Stomach (tissue), 9 donors: ENCODE measurements around the gene HOXB3. TPM values are rescaled to one million over a fixed set of nuclear protein-coding genes. Genes with fewer than 3 reads are reported as not detected.

Source experiments
- DNase-seq, 2 donors: peaks; one replicate each; pipeline versions ENCODE4 v3.0.0 to v3.0.0-alpha.2; 2013 to 2019
- H3K27ac ChIP-seq, 5 donors: fragments of 200-600 bp in 4 of 5; sonication (generic) in 4 of 5; one replicate each; pipeline ENCODE4 v1.5.1; 2013 to 2019; ENCODE audit warnings: mild to moderate bottlenecking in 1 of 5, moderate library complexity in 1 of 5
- H3K27me3 ChIP-seq, 3 donors: fragments of 200-600 bp; sonication (generic); one replicate each; pipeline ENCODE4 v1.5.1; 2017 to 2019; ENCODE audit warnings: mixed run types in 1 of 3
- H3K36me3 ChIP-seq, 4 donors: fragments of 200-600 bp; sonication (generic); 1 replicate in 3 of 4; 2 replicates in 1 of 4; pipeline ENCODE4 v1.5.1; 2016 to 2019
- H3K4me1 ChIP-seq, 4 donors: fragments of 200-600 bp; sonication (generic); one replicate each; pipeline ENCODE4 v1.5.1; 2016 to 2019
- H3K4me3 ChIP-seq, 4 donors: fragments of 200-600 bp; sonication (generic) in 3 of 4; one replicate each; pipeline ENCODE4 v1.5.1; 2016 to 2019; ENCODE audit warnings: mild to moderate bottlenecking in 1 of 4
- H3K9me3 ChIP-seq, 4 donors: fragments of 200-600 bp; sonication (generic); one replicate each; pipeline ENCODE4 v1.5.1; 2016 to 2019
- EP300 ChIP-seq: sonication (generic); formaldehyde crosslinking; IDR thresholded peaks from one replicate; pipeline ENCODE4 v1.6.1; 2017; ENCODE audit warnings: antibody characterized with exemption
- POLR2A ChIP-seq, 4 donors: fragments of 450-650 bp; IDR thresholded peaks; one replicate each; pipeline ENCODE4 v1.6.1; 2016; ENCODE audit warnings: antibody characterized with exemption in 4 of 4, control low read depth in 2 of 4, mild to moderate bottlenecking in 1 of 4, moderate library complexity in 1 of 4
- POLR2AphosphoS5 ChIP-seq, 3 donors: sonication (generic); formaldehyde crosslinking; IDR thresholded peaks; one replicate each; pipeline ENCODE4 v1.6.1; 2016; ENCODE audit warnings: antibody characterized with exemption in 3 of 3
- WGBS, 5 donors: extraction: QIAGEN DNeasy Blood & Tissue Kit in 3 of 5; methylation state at CpG; one replicate each; pipeline versions ENCODE4 v1.1.5 to v1.1.7; 2013 to 2018; 5-methylcytosine and 5-hydroxymethylcytosine counted together
- intact Hi-C: fragments of 100-400 bp; cut with DNase I; formaldehyde crosslinking; loops from one replicate; pipeline ENCODE4 v1.15.1; 2023; ENCODE audit warnings: low total_unique reads
- polyA plus RNA-seq, 3 donors: library from polyadenylated mRNA; stranded (reverse); fragments of 200-250 nt; gene quantifications; one replicate each; pipeline ENCODE4 v1.2.3, GENCODE V29; 2013
- total RNA-seq, 5 donors: library from RNA; depleted of rRNA; stranded (reverse); fragments of >200 nt; gene quantifications; one replicate each; pipeline versions ENCODE4 v1.1.0 to v1.2.3, GENCODE V29; 2014 to 2016
- TF ChIP-seq, protein P1 (sequence below), 7 experiments: fragments of 450-650 bp in 4 of 7; fragments of 200-600 bp in 3 of 7; sonication (generic) in 3 of 7; IDR thresholded peaks; one replicate each; pipeline ENCODE4 v1.5.1; 2016 to 2019; ENCODE audit warnings: antibody characterized with exemption in 7 of 7, control low read depth in 2 of 7, mild to moderate bottlenecking in 1 of 7
- donor health status: healthy with polysubstance abuse.
- donor health status: Bipolar disorder and iron deficiency.
- donor health status: healthy.

Gene HOXB3
- total and polyA plus RNA-seq, 8 donors, result 2.8 to 77.6 (median 10.3) TPM

DNA sequence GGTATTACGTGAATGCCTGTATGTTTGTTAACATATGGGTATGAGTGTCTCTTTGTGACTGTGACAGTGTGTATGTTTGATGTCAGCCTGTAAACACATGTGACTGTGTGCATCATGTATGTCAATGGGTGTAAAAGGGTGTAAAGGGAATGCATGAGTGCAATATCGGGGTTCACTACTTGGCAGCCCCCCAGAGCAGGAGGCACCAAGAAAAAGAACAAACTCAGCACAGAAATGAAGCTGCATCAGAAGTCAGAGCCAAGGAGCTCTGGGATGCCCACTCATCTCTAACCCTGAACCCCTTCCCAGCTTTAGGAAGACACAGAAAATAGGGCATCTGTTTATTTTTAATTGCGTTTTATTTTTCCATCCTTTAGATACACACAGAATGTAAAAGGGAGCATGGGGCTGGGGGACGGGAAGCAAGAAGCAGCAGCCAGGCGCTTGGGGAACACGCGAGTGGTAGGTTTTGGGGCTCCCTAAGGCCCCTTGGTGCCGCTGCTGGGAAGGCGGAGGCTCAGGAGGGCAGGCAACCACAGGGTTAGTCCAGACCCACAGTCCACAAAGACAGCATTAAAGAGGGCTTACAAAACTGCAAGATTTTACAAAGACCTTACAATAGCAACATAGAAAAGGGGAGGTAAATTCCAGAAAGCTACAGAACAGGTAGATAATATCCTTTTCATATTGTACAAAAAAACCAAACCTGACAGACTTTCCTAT, 17.0 kb upstream of the HOXB3 start:
- intact Hi-C loops, result no loop called here
- TF ChIP-seq EP300, result no peak
- no peak for TF ChIP-seq POLR2AphosphoS5 (IDR thresholded peaks at IDR 0.05)
- TF ChIP-seq, protein P1, sequence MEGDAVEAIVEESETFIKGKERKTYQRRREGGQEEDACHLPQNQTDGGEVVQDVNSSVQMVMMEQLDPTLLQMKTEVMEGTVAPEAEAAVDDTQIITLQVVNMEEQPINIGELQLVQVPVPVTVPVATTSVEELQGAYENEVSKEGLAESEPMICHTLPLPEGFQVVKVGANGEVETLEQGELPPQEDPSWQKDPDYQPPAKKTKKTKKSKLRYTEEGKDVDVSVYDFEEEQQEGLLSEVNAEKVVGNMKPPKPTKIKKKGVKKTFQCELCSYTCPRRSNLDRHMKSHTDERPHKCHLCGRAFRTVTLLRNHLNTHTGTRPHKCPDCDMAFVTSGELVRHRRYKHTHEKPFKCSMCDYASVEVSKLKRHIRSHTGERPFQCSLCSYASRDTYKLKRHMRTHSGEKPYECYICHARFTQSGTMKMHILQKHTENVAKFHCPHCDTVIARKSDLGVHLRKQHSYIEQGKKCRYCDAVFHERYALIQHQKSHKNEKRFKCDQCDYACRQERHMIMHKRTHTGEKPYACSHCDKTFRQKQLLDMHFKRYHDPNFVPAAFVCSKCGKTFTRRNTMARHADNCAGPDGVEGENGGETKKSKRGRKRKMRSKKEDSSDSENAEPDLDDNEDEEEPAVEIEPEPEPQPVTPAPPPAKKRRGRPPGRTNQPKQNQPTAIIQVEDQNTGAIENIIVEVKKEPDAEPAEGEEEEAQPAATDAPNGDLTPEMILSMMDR (IDR thresholded peaks at IDR 0.05), result no peak
- TF ChIP-seq POLR2A (IDR thresholded peaks at IDR 0.05), result no peak
- Histone ChIP-seq H3K9me3 (peaks cover 0 to 3% (median 0%) of the 10 kb centered on the region in 4 donors), H3K27me3 (peaks cover 0 to 100% (median 100%) of the 10 kb centered on the region in 3 donors), H3K36me3 (no peaks in the 10 kb centered on the region), H3K4me3 (no peak overlapping the region), H3K27ac (peak overlapping the region in 2 of 5 donors; percentile 81 to 95), H3K4me1 (peaks cover 11 to 45% (median 37%) of the 10 kb centered on the region in 4 donors)
- 40 to 65% (median 57%) methylated on average over 9 of the region's 9 CpGs for WGBS, 5 donors
- no peak for DNase-seq

DNA sequence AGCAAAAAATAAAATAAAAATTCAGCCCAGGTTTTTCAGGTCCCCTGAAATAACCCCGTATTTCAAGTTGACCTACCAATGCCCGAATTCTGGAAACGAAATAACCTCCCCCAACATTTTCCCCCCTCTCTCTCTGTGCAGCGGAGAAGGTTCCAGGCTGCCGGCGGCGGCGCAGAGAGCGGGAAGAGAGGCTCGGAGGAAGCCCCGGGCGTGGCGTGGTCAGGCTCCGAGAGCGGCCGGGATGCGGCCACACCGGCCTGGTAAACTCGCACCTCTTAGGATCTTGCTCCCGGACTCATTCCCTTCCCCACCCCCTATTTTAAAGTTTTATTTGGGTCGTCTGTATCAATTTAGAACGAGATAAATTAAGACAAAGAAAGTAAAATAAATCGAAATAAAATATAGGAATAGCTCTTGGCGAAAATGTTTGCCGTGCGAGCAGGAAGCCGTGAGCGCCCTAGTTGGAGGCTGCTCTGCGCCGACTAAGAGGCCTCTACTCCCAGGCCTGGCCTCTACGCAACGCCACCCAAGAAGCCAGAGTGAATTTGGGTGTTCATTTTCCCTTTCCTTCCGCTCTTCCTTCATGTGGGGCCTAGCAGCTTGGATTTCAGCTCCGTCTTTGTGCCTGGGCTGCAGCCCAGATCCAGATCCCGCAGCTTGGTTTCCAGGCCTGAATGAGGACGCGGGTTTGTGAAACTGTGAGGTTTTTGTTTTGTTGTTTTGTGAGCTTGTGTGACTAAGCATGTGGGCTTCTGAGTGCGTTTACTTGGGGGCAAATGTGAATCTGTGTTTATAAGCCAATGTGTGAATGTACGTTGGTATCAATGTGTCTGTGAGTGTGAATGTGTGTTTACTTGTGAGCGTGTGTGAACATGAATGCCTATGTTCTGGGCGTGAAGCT, 16.2 kb upstream of the HOXB3 start:
- Histone ChIP-seq H3K36me3 (no peaks in the 10 kb centered on the region), H3K27ac (peak overlapping the region in 2 of 5 donors; percentile 81 to 95), H3K27me3 (peaks cover 0 to 100% (median 100%) of the 10 kb centered on the region in 3 donors), H3K4me3 (peak overlapping the region in 1 of 4 donors; percentile 5), H3K4me1 (peaks cover 3 to 45% (median 36%) of the 10 kb centered on the region in 4 donors), H3K9me3 (peaks cover 0 to 3% (median 0%) of the 10 kb centered on the region in 4 donors)
- no peak for DNase-seq
- TF ChIP-seq POLR2AphosphoS5 (IDR thresholded peaks at IDR 0.05), result no peak
- TF ChIP-seq, protein P1 (IDR thresholded peaks at IDR 0.05), result no peak
- no peak for TF ChIP-seq POLR2A (IDR thresholded peaks at IDR 0.05)
- no peak for TF ChIP-seq EP300
- WGBS, 5 donors, result 36 to 64% (median 42%) methylated on average over 41 of the region's 41 CpGs
- intact Hi-C loops, result no loop called here

DNA sequence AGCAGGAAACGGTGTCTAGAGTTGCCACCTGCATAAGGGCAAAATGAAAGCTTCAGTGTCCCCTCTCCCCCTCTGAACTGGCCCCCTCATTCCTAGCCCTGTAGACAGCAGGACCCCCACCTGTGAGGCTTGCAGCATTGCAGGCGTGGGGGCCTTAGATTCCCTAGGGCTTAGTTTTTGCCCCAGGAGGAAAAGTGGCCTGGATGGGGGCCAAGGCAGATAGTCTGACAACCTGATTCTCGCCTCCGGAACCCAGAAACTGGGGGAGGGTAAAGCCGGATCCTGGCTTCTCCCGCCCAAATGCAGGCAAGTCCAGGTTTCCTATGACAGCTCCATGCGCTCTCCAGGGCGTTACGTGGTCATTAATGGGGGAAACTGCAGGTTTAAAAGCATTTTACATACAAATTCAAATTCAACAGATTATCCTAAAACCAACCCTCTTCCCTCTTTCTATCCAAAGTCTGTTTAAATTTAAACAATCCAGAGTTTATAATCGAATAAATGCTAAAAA, 15.4 kb upstream of the HOXB3 start:
- peaks cover 0 to 3% (median 0%) of the 10 kb centered on the region in 4 donors for H3K9me3 ChIP-seq
- H3K36me3 ChIP-seq, result no peaks in the 10 kb centered on the region
- WGBS, 5 donors, result 31 to 68% (median 43%) methylated on average over 10 of the region's 10 CpGs
- TF ChIP-seq, protein P1 (IDR thresholded peaks at IDR 0.05), result no peak
- TF ChIP-seq EP300 (no peak), POLR2AphosphoS5 (IDR thresholded peaks at IDR 0.05) (no peak), POLR2A (IDR thresholded peaks at IDR 0.05) (no peak)
- peaks cover 0 to 100% (median 100%) of the 10 kb centered on the region in 3 donors for H3K27me3 ChIP-seq
- peak overlapping the region in 2 of 4 donors; percentile 47 to 49 for H3K4me3 ChIP-seq
- intact Hi-C loops, result no loop called here
- DNase-seq, result no peak
- H3K27ac ChIP-seq, result peak overlapping the region in 2 of 5 donors; percentile 81 to 95
- peaks cover 0 to 39% (median 33%) of the 10 kb centered on the region in 4 donors for H3K4me1 ChIP-seq

DNA sequence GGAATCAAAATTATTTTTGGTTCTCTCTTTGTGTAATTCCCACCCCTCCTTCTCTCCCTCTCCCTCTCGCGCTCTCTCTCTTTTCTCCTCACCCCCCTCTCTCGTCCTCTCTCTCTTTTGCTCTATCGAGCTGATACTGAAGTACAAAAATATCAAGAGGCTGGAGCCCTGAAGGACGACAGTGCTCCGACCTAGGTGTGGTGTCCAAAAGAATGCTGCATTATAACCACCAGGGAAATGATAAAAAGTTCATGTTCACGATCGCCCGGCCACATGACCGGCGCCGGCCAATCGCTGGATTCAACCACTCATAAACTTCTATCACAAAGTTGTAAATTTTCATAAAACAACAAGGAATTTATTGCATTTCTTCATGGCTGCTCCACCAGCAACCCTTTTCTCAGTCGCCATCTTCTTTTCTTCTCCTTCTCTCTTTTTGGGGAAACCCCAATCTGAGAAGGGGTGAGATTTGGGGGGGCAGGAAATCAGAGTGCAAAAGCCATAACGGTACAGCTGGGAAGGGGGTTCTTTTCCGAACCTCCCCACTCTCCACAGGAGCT, 14.8 kb upstream of the HOXB3 start, which contains the start of gene HOXB6:
Gene HOXB6 (minus strand): TSS at position 217 of the 560 bp plus-strand sequence. CDS start 6,836 bp downstream, outside the sequence.
- 23 to 42% (median 33%) methylated on average over 16 of the region's 16 CpGs for WGBS, 5 donors
- Histone ChIP-seq H3K4me1 (peaks cover 0 to 39% (median 27%) of the 10 kb centered on the region in 4 donors), H3K36me3 (no peaks in the 10 kb centered on the region), H3K27me3 (peaks cover 0 to 100% (median 100%) of the 10 kb centered on the region in 3 donors), H3K27ac (peak within 1 kb of the TSS in 4 of 5 donors; percentile 52 to 95 (median 73)), H3K4me3 (peak within 1 kb of the TSS; percentile 25 to 49 (median 43)), H3K9me3 (peaks cover 0 to 3% (median 0%) of the 10 kb centered on the region in 4 donors)
- DNase-seq, result peak in 1 of 2 donors; percentile 66
- TF ChIP-seq POLR2AphosphoS5 (IDR thresholded peaks at IDR 0.05), result peak in 1 of 3 donors; percentile 28
- TF ChIP-seq, protein P1 (IDR thresholded peaks at IDR 0.05), result no peak
- intact Hi-C loops, result no loop called here
